NCI-H187 (cell line): ENCODE data around the gene KLHL17.
A peak's percentile ranks its signal among the peaks of the same experiment; 100 is the strongest.
"Not testable (repeated sequence)": the region's sequence is repeated elsewhere in the genome, so short reads cannot be mapped to it uniquely, and the experiment has no call there.

Experiments used
- DNase-seq, 2 experiments: peaks; one replicate each; lab custom pipeline; 2025; lab: John Stamatoyannopoulos, UW

Gene KLHL17

GRCh38 chr1:970242-970972 is 10.0 kb downstream of the KLHL17 start:
- DNase-seq = no peak

DNA sequence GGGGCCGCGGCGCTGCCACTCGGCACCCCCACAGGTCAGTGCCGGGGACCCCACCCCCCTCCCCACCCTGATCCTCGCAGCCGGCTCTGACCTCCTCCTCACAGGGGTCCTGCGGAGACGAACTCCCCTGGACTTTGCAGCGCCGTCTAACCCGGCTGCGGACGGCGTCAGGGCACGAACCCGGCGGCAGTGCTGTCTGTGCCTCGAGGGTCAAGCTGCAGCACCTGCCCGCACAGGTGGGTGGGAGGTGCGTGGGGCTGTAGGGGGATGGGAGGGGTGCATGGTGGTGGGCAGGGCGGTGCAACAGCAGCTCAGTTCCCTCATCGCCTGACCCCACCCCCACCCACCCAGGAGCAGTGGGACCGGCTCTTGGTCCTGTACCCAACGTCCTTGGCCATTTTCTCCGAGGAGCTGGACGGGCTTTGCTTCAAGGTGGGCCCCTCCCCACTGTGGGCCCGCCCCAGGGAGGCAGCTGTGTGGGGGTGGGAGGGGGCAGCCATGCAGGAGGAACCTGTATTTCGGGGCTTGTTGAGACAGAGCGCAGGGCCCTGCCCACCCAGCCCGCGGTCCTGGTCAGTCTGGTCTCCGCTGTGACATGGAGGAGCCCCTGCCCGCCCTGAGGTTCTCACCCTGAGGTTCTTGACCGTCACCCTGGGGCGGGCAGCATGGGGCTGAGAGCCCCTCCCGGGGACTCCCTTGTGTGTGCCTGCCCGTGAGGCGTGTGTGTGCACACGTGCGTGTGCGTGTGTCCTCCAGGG is 10.8 kb downstream of the KLHL17 start:
- no peak for DNase-seq

DNA sequence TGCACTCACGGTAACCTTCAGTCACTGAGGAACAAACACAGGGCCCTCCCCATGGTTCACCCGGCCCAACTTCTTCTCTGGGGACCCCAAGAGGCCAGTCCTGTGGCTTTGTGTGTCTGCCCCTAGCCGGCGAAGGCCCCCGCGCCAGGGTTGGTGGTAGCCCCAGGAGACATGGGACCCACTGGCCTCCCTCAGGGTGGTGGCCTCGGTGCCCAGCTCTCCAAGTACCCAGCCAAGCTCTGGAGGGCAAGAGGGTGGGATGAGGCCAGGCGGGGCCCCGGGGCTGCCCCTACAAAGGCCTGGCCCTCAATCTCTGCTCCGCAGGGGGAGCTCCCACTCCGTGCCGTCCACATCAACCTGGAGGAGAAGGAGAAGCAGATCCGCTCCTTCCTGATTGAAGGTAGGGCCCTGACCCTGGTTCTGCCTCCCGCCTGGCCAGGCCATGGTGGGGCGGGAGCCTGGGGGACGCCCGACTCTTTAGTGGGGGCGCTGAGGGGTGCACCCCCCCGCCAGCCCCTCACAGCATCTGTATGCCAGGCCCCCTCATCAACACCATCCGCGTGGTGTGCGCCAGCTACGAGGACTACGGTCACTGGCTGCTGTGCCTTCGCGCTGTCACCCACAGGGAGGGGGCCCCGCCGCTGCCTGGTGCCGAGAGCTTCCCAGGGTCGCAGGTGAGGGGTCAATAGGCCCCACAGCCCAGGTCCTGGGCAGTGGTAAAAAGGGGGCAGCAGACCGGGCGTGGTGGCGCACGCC is 11.5 kb downstream of the KLHL17 start:
- DNase-seq = no peak

GRCh38 chr1:972726-973458 is 12.5 kb downstream of the KLHL17 start:
- no peak for DNase-seq

DNA sequence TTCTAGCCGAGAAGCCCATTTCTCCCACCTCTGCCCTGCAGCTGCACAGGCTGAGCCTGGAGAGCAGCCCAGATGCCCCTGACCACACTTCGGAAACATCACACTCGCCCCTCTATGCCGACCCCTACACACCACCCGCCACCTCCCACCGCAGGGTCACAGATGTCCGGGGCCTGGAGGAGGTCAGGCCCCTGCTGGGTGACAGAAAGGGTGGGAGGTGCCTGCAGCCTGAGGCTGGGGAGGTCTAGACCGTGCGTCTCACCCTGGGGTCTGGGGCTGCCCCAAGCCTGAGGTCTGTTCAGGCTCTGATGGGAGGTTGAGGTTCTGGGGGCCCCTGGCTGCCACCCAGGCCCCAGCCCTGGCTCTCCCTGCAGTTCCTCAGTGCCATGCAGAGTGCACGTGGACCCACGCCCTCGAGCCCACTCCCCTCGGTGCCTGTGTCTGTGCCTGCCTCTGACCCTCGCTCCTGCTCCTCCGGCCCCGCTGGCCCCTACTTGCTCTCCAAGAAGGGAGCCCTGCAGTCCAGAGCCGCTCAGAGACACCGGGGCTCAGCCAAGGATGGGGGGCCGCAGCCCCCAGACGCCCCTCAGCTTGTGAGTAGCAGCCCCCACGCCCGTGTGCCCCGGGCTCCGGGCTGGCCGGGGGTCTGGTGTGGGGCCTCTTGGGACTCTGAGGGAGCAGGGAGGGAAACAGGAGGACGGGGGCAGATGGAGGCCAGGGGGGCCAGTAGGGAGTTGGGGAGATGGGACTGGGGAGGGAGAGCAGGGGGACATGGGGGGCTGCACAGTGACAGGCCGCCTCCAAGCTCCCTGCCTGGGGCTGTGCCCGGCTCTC is 13.3 kb downstream of the KLHL17 start:
- DNase-seq = no peak

DNA sequence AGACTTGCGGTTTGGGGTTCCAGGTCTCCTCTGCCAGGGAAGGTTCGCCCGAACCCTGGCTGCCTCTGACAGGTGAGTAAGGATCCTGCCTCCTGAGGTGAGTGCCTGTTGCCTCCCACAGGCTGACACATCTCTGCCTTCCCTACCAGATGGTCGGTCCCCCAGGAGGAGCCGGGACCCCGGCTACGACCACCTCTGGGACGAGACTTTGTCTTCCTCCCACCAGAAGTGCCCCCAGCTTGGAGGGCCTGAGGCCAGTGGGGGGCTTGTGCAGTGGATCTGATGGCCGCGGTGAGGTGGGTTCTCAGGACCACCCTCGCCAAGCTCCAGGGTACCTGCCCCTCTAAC is 13.9 kb downstream of the KLHL17 start:
- no peak for DNase-seq

- DNase-seq = no peak
Measured at GRCh38 chr1:974687-975328, 14.4 kb downstream of the KLHL17 start.

DNA sequence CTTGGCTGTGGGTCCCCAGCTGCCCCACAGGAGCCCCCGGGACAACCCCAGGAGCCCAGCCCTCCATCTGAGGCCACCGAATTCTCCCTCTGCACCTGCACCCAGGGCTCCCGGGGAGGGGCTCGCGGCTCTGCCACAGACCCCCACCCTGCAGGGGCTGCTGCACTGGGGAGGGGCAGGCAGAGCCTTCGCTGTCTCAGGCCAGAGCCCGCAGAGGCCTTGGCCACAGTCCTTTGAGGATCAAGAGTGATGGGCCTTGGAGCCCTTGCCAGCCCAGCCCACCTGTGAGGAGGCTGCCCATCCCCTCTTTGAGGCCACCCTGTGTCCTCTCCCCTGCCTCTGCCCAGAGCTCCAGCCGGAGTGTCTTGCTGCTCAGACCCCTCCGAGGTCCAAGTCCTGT is 15.0 kb downstream of the KLHL17 start:
- DNase-seq = no peak

- peak; percentile 40 to 56 for DNase-seq
Measured at GRCh38 chr1:975896-976683, 15.7 kb downstream of the KLHL17 start.

- not testable (repeated sequence) for DNase-seq
Measured at GRCh38 chr1:976791-977190, 16.4 kb downstream of the KLHL17 start.

GRCh38 chr1:978069-978834 is 17.9 kb downstream of the KLHL17 start:
- no peak for DNase-seq

- no peak for DNase-seq
Measured at GRCh38 chr1:978835-979743, 18.7 kb downstream of the KLHL17 start.

DNA sequence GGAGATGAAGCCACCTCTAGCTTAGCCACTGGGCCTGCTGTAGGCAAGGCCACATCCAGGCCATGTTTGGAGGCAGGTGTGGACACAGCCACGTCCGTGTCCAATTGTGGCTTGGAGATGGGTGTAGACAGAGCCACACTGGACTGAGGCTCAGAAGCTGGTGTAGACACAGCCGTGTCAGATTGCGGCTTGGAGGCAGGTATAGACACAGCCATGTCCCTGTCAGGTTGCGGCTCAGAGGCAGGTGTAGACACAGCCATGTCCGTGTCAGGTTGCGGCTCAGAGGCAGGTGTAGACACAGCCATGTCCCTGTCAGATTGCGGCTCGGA is 19.3 kb downstream of the KLHL17 start:
- no peak for DNase-seq

- no peak for DNase-seq
Measured at GRCh38 chr1:980137-980571, 19.8 kb downstream of the KLHL17 start.

GRCh38 chr1:980602-981395 is 20.4 kb downstream of the KLHL17 start:
- no peak for DNase-seq

DNA sequence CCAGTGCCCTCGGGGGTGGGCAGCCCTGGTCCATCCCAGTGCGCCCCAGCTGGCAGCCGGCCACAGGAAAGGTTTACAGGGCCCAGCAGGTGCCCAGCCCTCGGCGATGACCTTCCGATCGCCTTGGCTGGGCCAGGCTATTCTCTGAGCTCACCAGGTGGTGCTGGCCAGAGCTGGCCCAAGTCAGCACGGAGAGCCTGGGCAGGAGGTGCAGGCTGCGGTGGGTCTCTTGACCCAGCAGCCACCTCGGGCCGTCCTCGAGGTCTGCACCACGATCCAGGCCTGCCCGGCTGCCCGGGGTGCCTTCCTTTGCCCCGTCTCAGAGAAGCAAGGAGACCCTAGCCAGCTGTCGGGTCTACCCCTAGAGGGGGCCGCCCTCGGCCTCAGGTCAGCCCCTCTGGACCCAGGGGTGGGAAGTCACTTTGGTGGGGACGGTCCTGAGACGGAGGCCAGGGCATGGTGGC is 21.1 kb downstream of the KLHL17 start:
- no peak for DNase-seq

GRCh38 chr1:981955-982558 is 21.7 kb downstream of the KLHL17 start, which contains the start of gene PERM1:
TSS of gene PERM1 (minus strand) at chr1:982093. CDS start at chr1:981029, 1,064 bp downstream.
- no peak for DNase-seq
